ENCODE results near the gene SLC8A1.

DNA sequence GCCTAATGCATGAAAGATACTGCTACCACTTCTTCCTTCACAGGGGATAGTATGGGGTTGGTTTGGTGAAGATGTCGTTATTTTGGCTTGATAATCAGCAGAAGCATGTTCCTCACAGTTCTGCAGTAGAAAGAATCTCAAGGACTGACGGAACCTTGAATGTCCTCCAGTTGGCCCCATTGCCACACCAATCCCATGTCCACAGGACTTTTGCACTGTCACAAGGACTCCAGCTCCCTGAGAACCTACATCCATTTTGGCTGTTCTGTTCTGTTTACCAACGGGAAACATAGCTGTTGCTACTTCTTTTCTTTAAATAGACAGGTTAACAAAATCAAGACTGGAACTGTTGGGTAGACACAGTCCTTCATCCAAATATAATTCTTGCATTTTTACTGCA is 270.0 kb downstream of the SLC8A1 start:
- TF ChIP-seq EZH2 (IDR thresholded peaks at IDR 0.05; ENCODE audit: borderline replicate concordance, low read depth, low read length, severe bottlenecking) = no peak
- TF ChIP-seq, protein P1, sequence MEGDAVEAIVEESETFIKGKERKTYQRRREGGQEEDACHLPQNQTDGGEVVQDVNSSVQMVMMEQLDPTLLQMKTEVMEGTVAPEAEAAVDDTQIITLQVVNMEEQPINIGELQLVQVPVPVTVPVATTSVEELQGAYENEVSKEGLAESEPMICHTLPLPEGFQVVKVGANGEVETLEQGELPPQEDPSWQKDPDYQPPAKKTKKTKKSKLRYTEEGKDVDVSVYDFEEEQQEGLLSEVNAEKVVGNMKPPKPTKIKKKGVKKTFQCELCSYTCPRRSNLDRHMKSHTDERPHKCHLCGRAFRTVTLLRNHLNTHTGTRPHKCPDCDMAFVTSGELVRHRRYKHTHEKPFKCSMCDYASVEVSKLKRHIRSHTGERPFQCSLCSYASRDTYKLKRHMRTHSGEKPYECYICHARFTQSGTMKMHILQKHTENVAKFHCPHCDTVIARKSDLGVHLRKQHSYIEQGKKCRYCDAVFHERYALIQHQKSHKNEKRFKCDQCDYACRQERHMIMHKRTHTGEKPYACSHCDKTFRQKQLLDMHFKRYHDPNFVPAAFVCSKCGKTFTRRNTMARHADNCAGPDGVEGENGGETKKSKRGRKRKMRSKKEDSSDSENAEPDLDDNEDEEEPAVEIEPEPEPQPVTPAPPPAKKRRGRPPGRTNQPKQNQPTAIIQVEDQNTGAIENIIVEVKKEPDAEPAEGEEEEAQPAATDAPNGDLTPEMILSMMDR (IDR thresholded peaks at IDR 0.05; ENCODE audit: borderline replicate concordance, extremely low read depth, low read length, poor library complexity, severe bottlenecking) = no peak
